Panc1 (cell line): ENCODE results near the gene SDCBP2. TPM values are rescaled to one million over a fixed set of nuclear protein-coding genes. Genes with fewer than 3 reads are reported as not detected.
A peak's percentile ranks its signal among the peaks of the same experiment; 100 is the strongest.

Experiments
- ATAC-seq: fragments of 200-7000 bp; cut with Tn5 transposase; 2 replicates; pipeline ENCODE4 v1.9.1; 2020; ENCODE audit warnings: mild to moderate bottlenecking, moderate library complexity
- BruUV-seq: library from RNA; stranded (reverse); fragments of 400-500 nt; replicated peaks from 2 replicates; lab custom pipeline; 2021; lab: Mats Ljungman, UMichigan
- CTCF ChIA-PET: fragments of 300-600 bp; sonication (Branson Sonifier 250); formaldehyde crosslinking; loops from one replicate; lab custom pipeline; 2022; ENCODE audit warnings: antibody characterized with exemption; lab: Charles Lee
- POLR2A ChIA-PET: fragments of 300-600 bp; sonication (Branson Sonifier 250); formaldehyde crosslinking; loops from one replicate; lab custom pipeline; 2022; ENCODE audit warnings: antibody characterized with exemption; lab: Charles Lee
- DNase-seq: peaks from one replicate; pipeline ENCODE4 v3.0.0-alpha.2; 2010; ENCODE audit warnings: low read depth, low spot score
- H3K27ac ChIP-seq: 2 replicates; pipeline ENCODE4 v1.5.1; 2011; ENCODE audit warnings: mild to moderate bottlenecking, low read length, inconsistent platforms
- H3K27me3 ChIP-seq: fragments of 200-500 bp; sonication (Bioruptor generic); 2 replicates; pipeline ENCODE4 v1.6.0; 2014; ENCODE audit warnings: low read length, inconsistent platforms; ENCODE audit not compliant: control insufficient read depth, insufficient read depth
- H3K36me3 ChIP-seq: fragments of 200-500 bp; sonication (Bioruptor generic); 2 replicates; pipeline ENCODE4 v1.5.1; 2014; ENCODE audit warnings: inconsistent platforms, mild to moderate bottlenecking, low read length, moderate library complexity; ENCODE audit not compliant: control insufficient read depth, insufficient read depth
- H3K4me1 ChIP-seq: 2 replicates; pipeline ENCODE4 v1.5.1; 2011; ENCODE audit warnings: inconsistent platforms, mild to moderate bottlenecking, low read length, moderate library complexity; ENCODE audit not compliant: control insufficient read depth, insufficient read depth
- H3K4me3 ChIP-seq, 2 experiments: 2 replicates each; pipeline ENCODE4 v1.5.1; 2011 to 2012; ENCODE audit warnings: low read depth in 2 of 2, low read length in 2 of 2, mild to moderate bottlenecking in 2 of 2, inconsistent platforms in 1 of 2, moderate library complexity in 1 of 2
- H3K9me3 ChIP-seq: fragments of 200-500 bp; sonication (Bioruptor generic); 2 replicates; pipeline ENCODE4 v1.5.1; 2014; ENCODE audit warnings: low read depth, mild to moderate bottlenecking, inconsistent platforms, low read length, moderate library complexity; ENCODE audit not compliant: control insufficient read depth, insufficient read depth
- POLR2AphosphoS5 ChIP-seq: IDR thresholded peaks from 2 replicates; pipeline ENCODE4 v1.6.1; 2012; ENCODE audit warnings: mild to moderate bottlenecking, low read depth, low read length, moderate library complexity
- SIN3A ChIP-seq: IDR thresholded peaks from 2 replicates; pipeline ENCODE4 v1.6.1; 2012; ENCODE audit warnings: low read depth, mild to moderate bottlenecking, low read length, moderate library complexity, borderline replicate concordance; ENCODE audit not compliant: insufficient read depth
- TCF7L2 ChIP-seq: IDR thresholded peaks from 2 replicates; pipeline ENCODE4 v1.6.1; 2011; ENCODE audit warnings: mild to moderate bottlenecking, low read depth, low read length, inconsistent platforms
- in situ Hi-C: cut with HindIII; loops from 2 replicates; pipeline ENCODE4 v1.10.0; 2016; ENCODE audit warnings: low sequenced_read_pairs, low pct_unique_long_range_greater_than_20kb
- intact Hi-C: fragments of 100-400 bp; cut with micrococcal nuclease; formaldehyde crosslinking; loops from one replicate; pipeline ENCODE4 v1.10.0; 2022; ENCODE audit not compliant: unreplicated experiment
- total RNA-seq: library from RNA; stranded (reverse); gene quantifications from one replicate; pipeline ENCODE4 v1.2.1, GENCODE V29; 2021; ENCODE audit not compliant: unreplicated experiment
- TF ChIP-seq, protein P1 (sequence below), 2 experiments: IDR thresholded peaks; 2 replicates each; pipeline ENCODE4 v1.6.1; 2011 to 2012; ENCODE audit warnings: low read depth in 2 of 2, control low read depth in 1 of 2, low read length in 1 of 2, mild to moderate bottlenecking in 1 of 2, moderate library complexity in 1 of 2; ENCODE audit not compliant: insufficient read depth in 1 of 2
- TF ChIP-seq, protein P2 (sequence below): fragments of 450-650 bp; IDR thresholded peaks from 2 replicates; pipeline ENCODE4 v1.5.1; 2017; ENCODE audit warnings: mild to moderate bottlenecking

The SDCBP2 gene
- total RNA-seq, 1 experiment from 2014 or later: 1.8 TPM

DNA sequence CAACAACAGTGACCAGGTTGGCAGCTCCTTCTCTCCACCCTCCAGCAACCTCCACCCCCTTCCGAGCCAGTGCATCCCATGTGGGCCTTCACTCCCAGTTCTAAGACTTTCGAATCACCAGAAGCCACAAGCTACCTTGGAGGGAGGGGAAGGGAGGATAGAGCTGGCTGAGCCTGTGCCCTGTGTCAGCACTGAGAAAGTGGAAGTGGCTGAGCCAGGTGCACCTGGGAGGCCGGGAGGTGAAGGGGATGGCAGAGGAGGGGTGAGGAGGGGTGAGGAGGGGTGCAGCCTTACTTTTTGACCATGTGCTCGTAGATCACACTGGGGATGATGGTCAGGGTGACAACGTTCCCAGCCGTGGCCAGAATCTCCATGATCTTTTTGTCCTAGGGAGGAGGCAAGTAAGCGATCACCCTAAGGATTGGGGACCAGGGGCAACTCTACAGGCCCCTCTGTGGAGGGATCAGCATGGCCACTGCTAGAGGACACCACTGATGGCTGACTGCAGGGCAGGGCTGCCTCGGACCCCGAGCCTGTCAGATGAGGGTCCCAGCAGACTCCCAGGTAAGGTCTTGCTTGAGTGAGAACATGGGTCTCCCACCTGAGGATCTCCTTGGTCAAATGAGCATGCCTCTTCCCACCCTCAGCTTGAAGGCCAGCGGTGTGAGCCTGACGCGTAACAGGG, 18.3 kb downstream of the SDCBP2 start:
- in situ Hi-C loops: no loop called here
- CTCF ChIA-PET: interaction anchor here (0.6 kb wide), 1 partner anchor 126 kb away, joined by 3 read pairs; no protein-coding TSS in a partner anchor
- H3K27me3 ChIP-seq: no peaks in the 10 kb centered on the region
- BruUV-seq: no TSS peak
- no peak overlapping the region for H3K4me3 ChIP-seq
- no peaks in the 10 kb centered on the region for H3K9me3 ChIP-seq
- H3K4me1 ChIP-seq: peaks cover 4% of the 10 kb centered on the region; the same call in 1 of the 2 replicates
- intact Hi-C loops: no loop called here
- TF ChIP-seq TCF7L2 (no peak), SIN3A (no peak), POLR2AphosphoS5 (no peak)
- TF ChIP-seq, protein P1, sequence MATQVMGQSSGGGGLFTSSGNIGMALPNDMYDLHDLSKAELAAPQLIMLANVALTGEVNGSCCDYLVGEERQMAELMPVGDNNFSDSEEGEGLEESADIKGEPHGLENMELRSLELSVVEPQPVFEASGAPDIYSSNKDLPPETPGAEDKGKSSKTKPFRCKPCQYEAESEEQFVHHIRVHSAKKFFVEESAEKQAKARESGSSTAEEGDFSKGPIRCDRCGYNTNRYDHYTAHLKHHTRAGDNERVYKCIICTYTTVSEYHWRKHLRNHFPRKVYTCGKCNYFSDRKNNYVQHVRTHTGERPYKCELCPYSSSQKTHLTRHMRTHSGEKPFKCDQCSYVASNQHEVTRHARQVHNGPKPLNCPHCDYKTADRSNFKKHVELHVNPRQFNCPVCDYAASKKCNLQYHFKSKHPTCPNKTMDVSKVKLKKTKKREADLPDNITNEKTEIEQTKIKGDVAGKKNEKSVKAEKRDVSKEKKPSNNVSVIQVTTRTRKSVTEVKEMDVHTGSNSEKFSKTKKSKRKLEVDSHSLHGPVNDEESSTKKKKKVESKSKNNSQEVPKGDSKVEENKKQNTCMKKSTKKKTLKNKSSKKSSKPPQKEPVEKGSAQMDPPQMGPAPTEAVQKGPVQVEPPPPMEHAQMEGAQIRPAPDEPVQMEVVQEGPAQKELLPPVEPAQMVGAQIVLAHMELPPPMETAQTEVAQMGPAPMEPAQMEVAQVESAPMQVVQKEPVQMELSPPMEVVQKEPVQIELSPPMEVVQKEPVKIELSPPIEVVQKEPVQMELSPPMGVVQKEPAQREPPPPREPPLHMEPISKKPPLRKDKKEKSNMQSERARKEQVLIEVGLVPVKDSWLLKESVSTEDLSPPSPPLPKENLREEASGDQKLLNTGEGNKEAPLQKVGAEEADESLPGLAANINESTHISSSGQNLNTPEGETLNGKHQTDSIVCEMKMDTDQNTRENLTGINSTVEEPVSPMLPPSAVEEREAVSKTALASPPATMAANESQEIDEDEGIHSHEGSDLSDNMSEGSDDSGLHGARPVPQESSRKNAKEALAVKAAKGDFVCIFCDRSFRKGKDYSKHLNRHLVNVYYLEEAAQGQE (IDR thresholded peaks at IDR 0.05; ENCODE audit: insufficient read depth in 1 of 2, low read depth in 2 of 2, low read length in 1 of 2): no peak
- TF ChIP-seq, protein P2, sequence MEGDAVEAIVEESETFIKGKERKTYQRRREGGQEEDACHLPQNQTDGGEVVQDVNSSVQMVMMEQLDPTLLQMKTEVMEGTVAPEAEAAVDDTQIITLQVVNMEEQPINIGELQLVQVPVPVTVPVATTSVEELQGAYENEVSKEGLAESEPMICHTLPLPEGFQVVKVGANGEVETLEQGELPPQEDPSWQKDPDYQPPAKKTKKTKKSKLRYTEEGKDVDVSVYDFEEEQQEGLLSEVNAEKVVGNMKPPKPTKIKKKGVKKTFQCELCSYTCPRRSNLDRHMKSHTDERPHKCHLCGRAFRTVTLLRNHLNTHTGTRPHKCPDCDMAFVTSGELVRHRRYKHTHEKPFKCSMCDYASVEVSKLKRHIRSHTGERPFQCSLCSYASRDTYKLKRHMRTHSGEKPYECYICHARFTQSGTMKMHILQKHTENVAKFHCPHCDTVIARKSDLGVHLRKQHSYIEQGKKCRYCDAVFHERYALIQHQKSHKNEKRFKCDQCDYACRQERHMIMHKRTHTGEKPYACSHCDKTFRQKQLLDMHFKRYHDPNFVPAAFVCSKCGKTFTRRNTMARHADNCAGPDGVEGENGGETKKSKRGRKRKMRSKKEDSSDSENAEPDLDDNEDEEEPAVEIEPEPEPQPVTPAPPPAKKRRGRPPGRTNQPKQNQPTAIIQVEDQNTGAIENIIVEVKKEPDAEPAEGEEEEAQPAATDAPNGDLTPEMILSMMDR: no peak
- DNase-seq: no peak
- ATAC-seq: 0 out of 2 replicates have a peak, but pooled peaks have one; percentile 10
- POLR2A ChIA-PET: interaction anchor here (0.6 kb wide), 1 partner anchor 84 kb away, joined by 3 read pairs; no protein-coding TSS in a partner anchor
- H3K27ac ChIP-seq: no peak overlapping the region
- no peaks in the 10 kb centered on the region for H3K36me3 ChIP-seq

DNA sequence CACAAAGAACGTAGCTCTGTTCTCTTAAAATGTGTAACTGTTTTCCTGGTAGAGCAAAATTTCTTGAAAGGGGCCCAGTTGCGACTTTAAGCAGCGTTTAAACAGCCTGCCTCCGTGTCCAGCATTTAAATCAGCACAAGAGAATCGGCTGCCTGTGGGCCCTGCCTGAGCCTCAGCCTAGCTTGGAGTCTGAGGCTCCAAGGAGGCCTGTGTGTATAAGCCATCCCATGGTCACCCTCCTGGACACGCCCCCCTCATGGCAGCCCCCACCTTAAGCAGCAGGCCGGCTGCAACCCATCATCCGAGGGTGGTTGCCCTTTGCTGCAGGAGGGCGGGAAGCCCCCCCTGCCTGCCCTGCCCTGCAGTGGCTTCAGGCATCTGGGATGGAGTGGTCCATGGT, 18.9 kb downstream of the SDCBP2 start:
- no TSS peak for BruUV-seq
- no peak for ATAC-seq

More for the DNA sequence above, 18.9 kb downstream of the SDCBP2 start:
- intact Hi-C loops: no loop called here
- Histone ChIP-seq H3K27ac (no peak overlapping the region), H3K4me1 (peaks cover 4% of the 10 kb centered on the region; the same call in 1 of the 2 replicates), H3K27me3 (no peaks in the 10 kb centered on the region), H3K4me3 (no peak overlapping the region), H3K36me3 (no peaks in the 10 kb centered on the region), H3K9me3 (no peaks in the 10 kb centered on the region)
- no peak for DNase-seq
- POLR2A ChIA-PET: interaction anchor here (0.6 kb wide), 1 partner anchor 84 kb away, joined by 3 read pairs; no protein-coding TSS in a partner anchor
- CTCF ChIA-PET: interaction anchor here (0.5 to 0.6 kb wide), 2 partner anchors 43 to 127 kb away, joined by 3 to 4 read pairs; no protein-coding TSS in a partner anchor
- in situ Hi-C loops: no loop called here
- TF ChIP-seq TCF7L2 (no peak), POLR2AphosphoS5 (no peak), SIN3A (no peak)
- TF ChIP-seq, protein P2: no peak
- TF ChIP-seq, protein P1 (IDR thresholded peaks at IDR 0.05; ENCODE audit: insufficient read depth in 1 of 2, low read depth in 2 of 2, low read length in 1 of 2): no peak
